GM18502 (cell line): ENCODE measurements around the gene GAL3ST2.
"Not testable (repeated sequence)": the region's sequence is repeated elsewhere in the genome, so short reads cannot be mapped to it uniquely, and the experiment has no call there.

ENCODE experiments used
- ATAC-seq: cut with Tn5 transposase; IDR thresholded peaks from one replicate; pipeline ENCODE4 v1.9.1; 2021; ENCODE audit warnings: mild to moderate bottlenecking; ENCODE audit not compliant: unreplicated experiment, poor library complexity

The GAL3ST2 gene

GRCh38 chr2:241745276-241745675 is 31.3 kb upstream of the GAL3ST2 start:
- ATAC-seq = no peak

- ATAC-seq = no peak
Measured at GRCh38 chr2:241746084-241746483, 30.5 kb upstream of the GAL3ST2 start.

- ATAC-seq = no peak
Measured at GRCh38 chr2:241748468-241749256, 28.0 kb upstream of the GAL3ST2 start.

- no peak for ATAC-seq
Measured at GRCh38 chr2:241750076-241750840, 26.4 kb upstream of the GAL3ST2 start.

GRCh38 chr2:241751152-241751551 is 25.5 kb upstream of the GAL3ST2 start:
- no peak for ATAC-seq

GRCh38 chr2:241751776-241752175 is 24.8 kb upstream of the GAL3ST2 start:
- ATAC-seq = no peak

- no peak for ATAC-seq
Measured at GRCh38 chr2:241752253-241752652, 24.4 kb upstream of the GAL3ST2 start.

- no peak for ATAC-seq
Measured at GRCh38 chr2:241752689-241753276, 23.8 kb upstream of the GAL3ST2 start.

- no peak for ATAC-seq
Measured at GRCh38 chr2:241753493-241753892, 23.1 kb upstream of the GAL3ST2 start.

- ATAC-seq = no peak
Measured at GRCh38 chr2:241754042-241754441, 22.6 kb upstream of the GAL3ST2 start.

- ATAC-seq = no peak
Measured at GRCh38 chr2:241755166-241755565, 21.5 kb upstream of the GAL3ST2 start.

GRCh38 chr2:241755777-241756176 is 20.8 kb upstream of the GAL3ST2 start:
- ATAC-seq = no peak

GRCh38 chr2:241759067-241759807 is 17.4 kb upstream of the GAL3ST2 start:
- ATAC-seq = no peak

- not testable (repeated sequence) for ATAC-seq
Measured at GRCh38 chr2:241759893-241760292, 16.7 kb upstream of the GAL3ST2 start.

GRCh38 chr2:241760301-241760771 is 16.3 kb upstream of the GAL3ST2 start:
- no peak for ATAC-seq

- ATAC-seq = no peak
Measured at GRCh38 chr2:241762321-241762932, 14.2 kb upstream of the GAL3ST2 start.

GRCh38 chr2:241762933-241763369 is 13.7 kb upstream of the GAL3ST2 start:
- ATAC-seq = no peak

- no peak for ATAC-seq
Measured at GRCh38 chr2:241763551-241764274, 12.9 kb upstream of the GAL3ST2 start.
